GM20000 (cell line): ENCODE results near the gene LIPH.
"Not testable (repeated sequence)": the region's sequence is repeated elsewhere in the genome, so short reads cannot be mapped to it uniquely, and the experiment has no call there.

ENCODE experiments used
- DNase-seq: peaks from one replicate; pipeline ENCODE4 v3.0.0; 2012; ENCODE audit warnings: low spot score
- CTCF ChIP-seq: IDR thresholded peaks from 2 replicates; pipeline ENCODE4 v1.5.1; 2012; ENCODE audit warnings: mild to moderate bottlenecking, control low read depth; ENCODE audit errors: extremely low read depth, missing control alignments

LIPH gene

DNA sequence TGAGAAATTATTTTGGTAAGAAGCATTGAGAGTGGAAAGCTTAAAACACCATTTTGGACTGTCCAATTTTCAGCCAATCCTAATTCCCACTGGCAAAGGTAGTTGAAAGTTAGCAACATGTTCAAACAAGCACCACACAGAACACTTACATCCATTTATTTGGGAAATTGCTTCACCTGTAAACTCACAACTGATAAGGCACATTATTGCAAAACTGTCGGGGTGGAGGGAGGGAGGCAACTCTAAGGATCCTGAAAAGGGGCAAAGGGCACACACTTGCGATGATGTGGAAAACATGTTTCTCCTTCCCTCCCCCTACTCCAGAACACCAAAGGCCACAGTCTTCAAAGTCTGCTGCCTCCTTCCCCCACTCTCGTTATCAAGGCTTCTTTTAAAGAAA, 62.9 kb downstream of the LIPH start:
- no peak for DNase-seq
- TF ChIP-seq CTCF: no peak

- TF ChIP-seq CTCF: no peak
- no peak for DNase-seq
Measured at GRCh38 chr3:185488465-185488864, 63.9 kb downstream of the LIPH start.

GRCh38 chr3:185486394-185486793, 66.0 kb downstream of the LIPH start:
- TF ChIP-seq CTCF: no peak
- no peak for DNase-seq

- TF ChIP-seq CTCF: no peak
- DNase-seq: no peak
Measured at GRCh38 chr3:185484296-185484695, 68.1 kb downstream of the LIPH start.

- no peak for DNase-seq
- no peak for TF ChIP-seq CTCF
Measured at GRCh38 chr3:185479373-185479945, 72.9 kb downstream of the LIPH start.

GRCh38 chr3:185477316-185477715, 75.1 kb downstream of the LIPH start:
- no peak for TF ChIP-seq CTCF
- no peak for DNase-seq

GRCh38 chr3:185474922-185475321, 77.5 kb downstream of the LIPH start:
- not testable (repeated sequence) for DNase-seq

GRCh38 chr3:185473290-185473815, 79.0 kb downstream of the LIPH start:
- no peak for DNase-seq
- TF ChIP-seq CTCF: no peak
